Measurements from ENCODE around the gene ARHGAP4.

DNA sequence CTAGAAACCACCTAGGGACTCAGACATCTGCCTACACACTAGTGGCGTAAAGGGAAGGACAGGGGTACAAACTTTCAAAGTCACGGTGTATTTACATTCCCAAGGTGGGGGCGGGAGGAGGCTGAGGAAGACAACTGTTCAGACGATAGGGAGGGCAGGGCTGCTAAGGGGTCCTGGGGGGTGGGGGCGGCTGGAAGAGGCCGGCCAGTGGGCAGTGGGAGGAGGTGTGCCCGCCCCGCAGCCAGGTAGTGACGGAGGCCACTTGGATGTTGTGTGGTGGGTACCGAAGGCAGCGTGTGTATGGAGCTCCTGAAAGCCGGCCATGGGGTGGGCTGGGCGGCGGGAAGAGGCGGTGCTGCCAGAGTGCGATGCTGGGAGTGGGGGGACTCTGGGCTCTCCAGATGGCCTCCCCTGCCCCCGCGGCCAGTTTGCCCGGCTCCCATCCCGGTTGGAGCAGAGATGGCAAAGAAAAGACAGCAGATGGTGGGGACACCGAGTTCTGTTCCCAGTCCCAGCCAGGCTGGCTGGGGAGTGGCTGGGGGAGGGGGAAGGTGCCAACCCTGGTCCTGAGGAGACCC lies 64.2 kb downstream of the ARHGAP4 start:
- no peak for TF ChIP-seq POLR2A (IDR thresholded peaks at IDR 0.05)
- TF ChIP-seq, protein P1, sequence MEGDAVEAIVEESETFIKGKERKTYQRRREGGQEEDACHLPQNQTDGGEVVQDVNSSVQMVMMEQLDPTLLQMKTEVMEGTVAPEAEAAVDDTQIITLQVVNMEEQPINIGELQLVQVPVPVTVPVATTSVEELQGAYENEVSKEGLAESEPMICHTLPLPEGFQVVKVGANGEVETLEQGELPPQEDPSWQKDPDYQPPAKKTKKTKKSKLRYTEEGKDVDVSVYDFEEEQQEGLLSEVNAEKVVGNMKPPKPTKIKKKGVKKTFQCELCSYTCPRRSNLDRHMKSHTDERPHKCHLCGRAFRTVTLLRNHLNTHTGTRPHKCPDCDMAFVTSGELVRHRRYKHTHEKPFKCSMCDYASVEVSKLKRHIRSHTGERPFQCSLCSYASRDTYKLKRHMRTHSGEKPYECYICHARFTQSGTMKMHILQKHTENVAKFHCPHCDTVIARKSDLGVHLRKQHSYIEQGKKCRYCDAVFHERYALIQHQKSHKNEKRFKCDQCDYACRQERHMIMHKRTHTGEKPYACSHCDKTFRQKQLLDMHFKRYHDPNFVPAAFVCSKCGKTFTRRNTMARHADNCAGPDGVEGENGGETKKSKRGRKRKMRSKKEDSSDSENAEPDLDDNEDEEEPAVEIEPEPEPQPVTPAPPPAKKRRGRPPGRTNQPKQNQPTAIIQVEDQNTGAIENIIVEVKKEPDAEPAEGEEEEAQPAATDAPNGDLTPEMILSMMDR (IDR thresholded peaks at IDR 0.05) = no peak
